Stimulated activated naive CD4-positive, alpha-beta T cell (primary cell): ENCODE measurements around the gene CELSR2.

Experiments
- DNase-seq, 6 experiments: peaks; one replicate each; lab custom pipeline; 2025; lab: John Stamatoyannopoulos, UW

CELSR2 gene

DNA sequence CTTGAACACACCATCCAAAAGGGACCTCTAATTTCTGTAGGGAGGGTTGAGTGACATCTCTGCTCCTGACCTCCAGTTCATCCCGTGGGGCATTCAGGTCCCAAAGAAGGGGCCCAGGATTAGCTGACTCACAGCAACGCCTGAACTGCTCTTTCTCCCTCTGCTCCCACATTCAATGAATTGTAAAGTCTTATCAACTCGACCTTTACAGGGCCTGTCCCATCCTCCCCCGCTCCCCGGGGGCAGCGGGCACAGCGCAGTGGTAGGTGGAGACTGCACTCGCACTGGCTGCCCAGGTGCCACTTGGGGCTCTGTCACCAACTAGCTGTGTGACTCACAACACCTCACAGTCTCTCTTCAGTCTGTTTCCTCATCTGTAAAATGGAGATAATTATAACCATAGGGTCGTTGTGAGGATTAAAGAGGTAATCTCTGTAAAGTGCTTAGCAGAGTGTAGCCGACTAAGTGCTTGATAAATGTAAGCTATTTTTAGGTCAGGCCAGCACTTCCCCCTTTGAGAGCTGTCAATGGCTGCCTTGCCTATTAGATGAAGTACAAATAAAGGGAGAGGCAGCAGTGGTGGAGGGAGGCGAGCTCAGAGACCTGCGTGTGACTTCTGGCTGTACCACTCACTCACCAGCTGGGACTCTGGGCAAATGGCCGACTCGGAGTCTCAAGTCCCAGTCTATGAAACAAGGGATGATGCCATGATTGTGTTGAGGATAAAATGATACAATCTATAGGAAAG, 58.1 kb downstream of the CELSR2 start:
- DNase-seq = no peak

DNA sequence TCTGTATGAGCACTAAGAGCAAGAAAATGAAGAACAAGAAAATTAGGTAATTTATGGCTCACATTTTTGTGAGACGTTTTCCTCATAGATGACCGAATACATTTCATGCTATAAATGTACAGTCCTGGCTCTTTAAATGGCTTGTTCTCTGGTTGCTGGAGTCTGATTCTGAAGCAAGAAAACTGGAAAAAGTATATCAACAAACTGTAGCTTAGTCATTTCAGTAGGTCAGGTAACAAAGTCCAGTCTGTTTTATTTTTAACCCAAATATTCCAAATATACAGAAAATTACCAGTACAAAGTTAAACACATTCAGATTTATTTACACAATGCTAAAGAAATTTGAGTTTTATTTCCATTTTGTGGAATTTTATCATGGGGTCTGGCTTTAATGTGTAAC, 60.0 kb downstream of the CELSR2 start:
- DNase-seq = no peak

DNA sequence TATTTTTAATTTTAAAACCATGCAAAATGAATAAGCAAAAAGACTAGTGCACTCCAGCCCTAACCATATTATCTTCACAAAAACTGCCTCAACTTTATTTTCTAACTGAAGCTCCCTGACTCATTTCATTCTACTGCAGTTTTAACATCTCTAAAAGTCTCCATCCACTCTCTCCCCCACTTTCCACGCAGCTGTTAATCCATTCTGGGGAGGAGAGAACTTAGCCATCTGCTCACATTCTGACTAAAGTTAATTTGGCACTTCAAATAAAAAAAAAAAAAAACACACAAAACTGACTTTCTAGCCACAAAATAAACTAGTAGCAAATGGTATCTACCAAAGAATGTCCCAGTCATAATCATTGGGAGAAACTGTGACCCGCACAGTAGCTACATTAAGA, 62.9 kb downstream of the CELSR2 start:
- no peak for DNase-seq

DNA sequence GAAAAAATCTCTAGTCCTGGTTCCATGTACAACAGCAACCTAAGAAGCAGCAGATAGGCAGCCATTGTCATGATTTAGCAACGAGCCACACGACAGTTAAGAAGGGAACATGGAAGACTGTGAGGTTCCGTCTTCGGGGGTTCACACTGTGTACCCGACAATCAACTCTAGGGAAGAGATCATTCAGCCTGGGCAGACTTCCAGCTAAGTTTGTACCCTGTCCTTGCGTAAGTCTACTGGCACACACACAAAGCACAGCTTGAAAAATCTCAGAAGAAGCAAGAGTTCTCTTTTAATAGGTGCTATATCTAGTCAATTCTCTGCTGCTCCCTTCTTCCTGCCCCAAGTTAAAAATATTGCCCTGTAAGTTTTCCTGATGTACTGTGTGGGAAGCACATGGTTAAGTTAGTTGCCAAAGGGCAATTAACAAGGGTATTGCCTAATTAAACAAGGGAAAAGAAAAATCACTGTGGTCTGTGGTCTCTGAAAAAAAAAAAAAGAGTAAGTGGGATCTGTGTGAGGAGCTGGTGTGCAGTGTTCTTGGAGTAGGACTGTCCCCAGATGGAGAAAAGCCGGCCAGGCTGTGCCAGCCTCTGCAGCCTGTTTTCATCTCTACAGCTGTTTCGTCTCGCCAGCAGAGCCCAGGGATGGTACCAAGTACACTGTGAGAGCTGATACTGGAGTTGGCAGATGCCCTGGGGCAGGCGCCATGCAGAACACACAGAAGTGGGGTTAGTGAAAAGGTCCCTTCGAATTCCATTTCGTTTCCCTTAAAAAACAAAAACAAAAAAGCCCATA, 63.8 kb downstream of the CELSR2 start:
- no peak for DNase-seq

DNA sequence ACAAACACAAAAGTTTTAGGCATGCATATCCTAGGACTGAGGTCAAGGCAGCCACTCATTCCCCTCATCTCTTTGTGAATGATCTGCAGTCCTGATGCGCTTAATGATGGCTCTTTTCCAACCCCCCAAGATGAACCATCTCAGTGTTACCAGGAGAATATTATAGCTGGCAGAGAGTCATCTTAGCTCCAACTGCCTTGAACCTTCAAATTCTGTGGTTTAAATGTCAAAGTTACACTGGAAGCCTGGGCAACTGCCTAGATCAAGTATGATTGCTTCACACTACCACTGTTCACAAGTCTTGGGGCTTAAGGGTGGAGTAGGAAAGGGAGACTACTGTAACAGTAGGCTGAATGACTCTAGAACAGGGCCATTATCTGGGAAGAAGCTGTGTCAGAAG, 65.5 kb downstream of the CELSR2 start:
- DNase-seq = no peak

DNA sequence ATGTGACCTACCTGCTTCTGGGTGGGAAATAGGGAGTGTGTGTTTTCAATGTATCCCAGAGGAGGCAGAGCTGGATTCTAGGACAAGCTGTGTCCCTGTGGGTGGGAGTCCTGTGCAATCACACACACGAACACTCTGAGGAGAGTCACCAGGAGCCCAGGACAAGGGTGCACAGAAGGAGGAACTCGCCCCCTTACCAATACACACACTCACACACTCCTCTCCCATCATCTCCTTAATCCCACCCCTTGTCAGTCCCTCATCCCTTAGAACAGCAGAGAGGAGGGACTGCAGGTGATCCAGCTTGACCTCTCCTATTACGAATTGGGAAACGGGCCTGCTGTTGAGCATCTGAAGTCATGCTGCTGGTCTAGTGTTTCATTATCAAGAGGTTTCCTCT, 65.9 kb downstream of the CELSR2 start:
- no peak for DNase-seq

DNA sequence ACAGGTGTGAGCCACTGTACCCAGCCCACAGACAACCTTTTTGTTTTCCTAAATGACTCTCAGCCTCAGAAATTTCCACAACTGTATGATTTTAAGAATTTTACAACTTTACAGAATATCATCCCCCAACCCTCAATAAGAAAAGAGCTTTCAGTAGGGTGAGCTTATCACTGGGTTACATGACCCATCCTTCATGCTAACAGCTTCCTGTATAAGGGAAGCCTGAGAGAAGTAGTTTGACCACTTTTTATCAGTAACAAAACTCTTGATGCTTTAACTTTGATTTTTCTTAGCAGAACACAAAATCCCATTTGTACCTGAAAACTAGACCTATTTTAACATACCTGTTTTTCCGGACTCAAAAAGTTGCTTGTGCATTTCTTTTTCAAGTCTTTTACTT, 67.2 kb downstream of the CELSR2 start:
- no peak for DNase-seq

DNA sequence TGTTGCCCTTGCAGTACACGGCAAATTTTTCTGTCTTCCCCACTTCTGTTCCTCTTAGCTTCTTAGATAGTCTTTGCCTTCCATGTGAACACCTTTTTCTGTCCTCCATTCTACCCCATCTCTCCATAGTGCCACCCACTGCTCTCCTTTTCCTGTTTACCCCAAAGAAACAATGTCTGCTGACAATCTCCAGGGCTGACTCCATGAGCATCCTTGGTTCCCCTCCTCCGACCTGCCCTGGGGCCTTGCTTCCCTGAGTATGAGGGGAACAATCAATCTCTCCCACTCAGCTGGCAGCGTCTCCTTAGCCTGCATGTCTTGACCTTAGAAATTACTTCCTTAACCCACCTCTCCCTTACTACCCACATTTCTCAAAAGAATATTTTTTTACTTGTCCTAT, 69.8 kb downstream of the CELSR2 start:
- no peak for DNase-seq

DNA sequence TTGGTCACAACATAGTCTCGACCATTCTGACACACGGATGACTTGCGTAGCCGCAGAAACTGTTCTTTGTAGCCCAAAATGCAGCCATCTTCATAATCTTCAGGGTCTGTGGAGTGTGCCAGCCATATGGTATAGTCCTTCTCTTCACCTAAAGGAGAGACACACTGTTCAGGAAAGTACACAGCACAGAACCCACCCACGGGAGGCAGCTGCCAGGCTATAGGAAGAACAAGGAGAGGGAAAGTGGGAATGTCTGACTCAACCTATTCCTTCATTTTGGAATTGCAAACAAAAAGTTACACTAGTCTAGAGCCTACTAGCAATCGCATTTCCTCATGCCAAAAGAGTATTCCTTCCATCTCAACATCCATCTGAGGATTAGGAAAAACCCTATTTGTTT, 73.6 kb downstream of the CELSR2 start:
- no peak for DNase-seq
